GM12892 (cell line): ENCODE results near the gene KRT8.
"Not testable (repeated sequence)": the region's sequence is repeated elsewhere in the genome, so short reads cannot be mapped to it uniquely, and the experiment has no call there.

Experiments used
- POLR2A ChIP-seq: IDR thresholded peaks from 2 replicates; pipeline ENCODE4 v1.6.1; 2011; ENCODE audit warnings: low read depth, low read length, control low read depth
- POLR2AphosphoS5 ChIP-seq: IDR thresholded peaks from 2 replicates; pipeline ENCODE4 v1.6.1; 2011; ENCODE audit warnings: low read depth, low read length, control low read depth

GRCh38 chr12:52856077-52856476, 48.8 kb downstream of the KRT8 start:
- not testable (repeated sequence) for TF ChIP-seq POLR2A, POLR2AphosphoS5
